OCI-LY1 (cell line): ENCODE results near the gene CA7.

ENCODE experiments used
- H2AFZ ChIP-seq: fragments of 200-600 bp; sonication (generic), shearing (Covaris generic); 2 replicates; pipeline ENCODE4 v1.6.0; 2014; ENCODE audit warnings: antibody characterized with exemption, mild to moderate bottlenecking, low read length
- H3F3A ChIP-seq: fragments of 200-600 bp; sonication (generic), shearing (Covaris generic); 2 replicates; pipeline ENCODE4 v1.6.0; 2014; ENCODE audit warnings: mild to moderate bottlenecking, antibody characterized with exemption, low read length, moderate library complexity; ENCODE audit not compliant: insufficient read depth
- H3K27ac ChIP-seq: fragments of 200-600 bp; sonication (generic); 2 replicates; pipeline ENCODE4 v1.5.1; 2014; ENCODE audit warnings: low read length, mixed run types, mild to moderate bottlenecking, low read depth; ENCODE audit not compliant: poor library complexity, severe bottlenecking
- H3K27me3 ChIP-seq: fragments of 200-600 bp; sonication (generic); 2 replicates; pipeline ENCODE4 v1.6.0; 2014; ENCODE audit warnings: antibody characterized with exemption, mild to moderate bottlenecking, low read length, moderate library complexity; ENCODE audit not compliant: insufficient read depth
- H3K36me3 ChIP-seq: fragments of 200-600 bp; sonication (generic); 2 replicates; pipeline ENCODE4 v1.6.1; 2014; ENCODE audit warnings: mild to moderate bottlenecking, antibody characterized with exemption, low read length, moderate library complexity, mixed read lengths; ENCODE audit not compliant: insufficient read depth
- H3K4me1 ChIP-seq: fragments of 200-600 bp; sonication (generic); 2 replicates; pipeline ENCODE4 v1.5.1; 2014; ENCODE audit warnings: mild to moderate bottlenecking, low read length, moderate library complexity; ENCODE audit not compliant: insufficient read depth, severe bottlenecking
- H3K4me2 ChIP-seq: fragments of 200-600 bp; sonication (generic), shearing (Covaris generic); 2 replicates; pipeline ENCODE4 v1.6.1; 2014; ENCODE audit warnings: low read length
- H3K4me3 ChIP-seq: fragments of 200-600 bp; sonication (generic); 2 replicates; pipeline ENCODE4 v1.5.1; 2014; ENCODE audit warnings: low read length, low read depth, mild to moderate bottlenecking, mixed read lengths; ENCODE audit not compliant: poor library complexity, severe bottlenecking
- H3K79me2 ChIP-seq: fragments of 200-600 bp; shearing (Covaris generic); 2 replicates; pipeline ENCODE4 v1.6.1; 2016; ENCODE audit warnings: mixed run types, low read length, mixed read lengths; ENCODE audit not compliant: insufficient read depth
- H3K9ac ChIP-seq: fragments of 200-600 bp; sonication (generic), shearing (Covaris generic); 2 replicates; pipeline ENCODE4 v1.6.1; 2014; ENCODE audit warnings: mild to moderate bottlenecking, low read length, mixed read lengths
- H3K9me2 ChIP-seq: fragments of 200-600 bp; sonication (generic), shearing (Covaris generic); 2 replicates; pipeline ENCODE4 v1.6.1; 2014; ENCODE audit warnings: low read depth, mild to moderate bottlenecking, low read length, mixed read lengths
- H3K9me3 ChIP-seq: fragments of 200-600 bp; shearing (Covaris generic); 2 replicates; pipeline ENCODE4 v1.6.1; 2014; ENCODE audit warnings: low read length, mixed read lengths
- H4K20me1 ChIP-seq: fragments of 200-600 bp; sonication (generic), shearing (Covaris generic); 2 replicates; pipeline ENCODE4 v1.6.0; 2016; ENCODE audit warnings: mild to moderate bottlenecking, low read length; ENCODE audit not compliant: insufficient read depth
- CTCF ChIP-seq: fragments of 200-600 bp; sonication (generic), shearing (Covaris generic); IDR thresholded peaks from 2 replicates; pipeline ENCODE4 v1.5.1; 2017; ENCODE audit warnings: mild to moderate bottlenecking, antibody characterized with exemption, low read length, moderate library complexity, mixed read lengths
- EZH2 ChIP-seq: fragments of 200-600 bp; sonication (generic), shearing (Covaris generic); IDR thresholded peaks from 2 replicates; pipeline ENCODE4 v1.8.0; 2017; ENCODE audit warnings: borderline replicate concordance, mixed run types, mild to moderate bottlenecking, antibody characterized with exemption, low read length, moderate library complexity, mixed read lengths

CA7 gene

GRCh38 chr16:66886321-66886720 lies 42.1 kb downstream of the CA7 start:
- H3K4me2 ChIP-seq: no peak overlapping the region
- TF ChIP-seq CTCF: no peak
- no peak for TF ChIP-seq EZH2
- H4K20me1 ChIP-seq: no peaks in the 10 kb centered on the region

GRCh38 chr16:66886914-66887313 lies 42.7 kb downstream of the CA7 start:
- H3K27ac ChIP-seq: no peak overlapping the region
- H3K9me3 ChIP-seq: no peaks in the 10 kb centered on the region
- H3K79me2 ChIP-seq: no peaks in the 10 kb centered on the region
- H3K36me3 ChIP-seq: peaks cover 33% of the 10 kb centered on the region
- H3K9me2 ChIP-seq: no peaks in the 10 kb centered on the region
- no peak overlapping the region for H3K9ac ChIP-seq
- H3K4me3 ChIP-seq: no peak overlapping the region
- no peak for TF ChIP-seq EZH2
- TF ChIP-seq CTCF: no peak
- no peak overlapping the region for H3K4me2 ChIP-seq
- H3F3A ChIP-seq: no peaks in the 10 kb centered on the region
- H4K20me1 ChIP-seq: no peaks in the 10 kb centered on the region
- peaks cover 2% of the 10 kb centered on the region for H3K4me1 ChIP-seq
- H2AFZ ChIP-seq: no peak overlapping the region
- H3K27me3 ChIP-seq: no peaks in the 10 kb centered on the region

More at GRCh38 chr16:66886321-66886720, 42.1 kb downstream of the CA7 start:
- Histone ChIP-seq H3K36me3 (peaks cover 33% of the 10 kb centered on the region), H3K9me3 (no peaks in the 10 kb centered on the region), H3K79me2 (no peaks in the 10 kb centered on the region), H3K9me2 (no peaks in the 10 kb centered on the region), H3F3A (no peaks in the 10 kb centered on the region), H3K4me1 (peaks cover 8% of the 10 kb centered on the region), H3K4me3 (no peak overlapping the region), H3K27me3 (no peaks in the 10 kb centered on the region), H3K27ac (no peak overlapping the region), H3K9ac (no peak overlapping the region), H2AFZ (no peak overlapping the region)

GRCh38 chr16:66888647-66889615 lies 44.7 kb downstream of the CA7 start:
- H3K9me3 ChIP-seq: no peaks in the 10 kb centered on the region
- H3K9ac ChIP-seq: no peak overlapping the region
- H3K4me3 ChIP-seq: no peak overlapping the region
- no peaks in the 10 kb centered on the region for H3K79me2 ChIP-seq
- H3K9me2 ChIP-seq: no peaks in the 10 kb centered on the region
- TF ChIP-seq CTCF (no peak), EZH2 (no peak)
- peaks cover 33% of the 10 kb centered on the region for H3K36me3 ChIP-seq
- H3F3A ChIP-seq: no peaks in the 10 kb centered on the region
- H4K20me1 ChIP-seq: no peaks in the 10 kb centered on the region
- H3K27me3 ChIP-seq: no peaks in the 10 kb centered on the region
- no peak overlapping the region for H2AFZ ChIP-seq
- no peak overlapping the region for H3K4me2 ChIP-seq
- no peaks in the 10 kb centered on the region for H3K4me1 ChIP-seq
- H3K27ac ChIP-seq: no peak overlapping the region
